A549 (cell line): Measurements from ENCODE around the gene SLC17A7. TPM values are rescaled to one million over a fixed set of nuclear protein-coding genes. Genes with fewer than 3 reads are reported as not detected.
"Not testable (repeated sequence)": the region's sequence is repeated elsewhere in the genome, so short reads cannot be mapped to it uniquely, and the experiment has no call there.

ENCODE experiments used
- ATAC-seq, 2 experiments: fragments of 200-7000 bp in 1 of 2; fragments of >200 bp in 1 of 2; cut with Nextera tagmentation in 1 of 2; cut with Tn5 transposase in 1 of 2; 3 replicates each; pipeline versions ENCODE4 v1.8.0 to v1.9.1; 2018 to 2020; ENCODE audit warnings: mild to moderate bottlenecking in 1 of 2, moderate library complexity in 1 of 2
- CTCF ChIA-PET: fragments of 300-600 bp; sonication (Branson Sonifier 250); formaldehyde crosslinking; extraction: SDS; loops from one replicate; lab custom pipeline; 2021; ENCODE audit warnings: antibody characterized with exemption, inconsistent platforms; lab: Yijun Ruan, JAX
- POLR2A ChIA-PET: fragments of 350-600 bp; formaldehyde crosslinking; extraction: SDS; loops from one replicate; lab custom pipeline; 2021; ENCODE audit warnings: antibody characterized with exemption, inconsistent platforms; lab: Yijun Ruan, JAX
- DNase-seq, 2 experiments: peaks; one replicate each; pipeline versions ENCODE4 v3.0.0 to v3.0.0-alpha.2; 2011 to 2016; ENCODE audit warnings: low read depth in 1 of 2, low spot score in 1 of 2
- FAIRE-seq: peaks from 2 replicates; lab custom pipeline; 2011; peaks lifted over from hg19 to GRCh38; lab: Jason Lieb, UNC
- H3K27ac ChIP-seq, 2 experiments: fragments of >200 bp; sonication (Bioruptor Twin); formaldehyde crosslinking; 3 replicates each; pipeline ENCODE4 v1.5.1; 2016 to 2017
- H3K4me1 ChIP-seq: fragments of >200 bp; sonication (Bioruptor Twin); formaldehyde crosslinking; 3 replicates; pipeline ENCODE4 v1.6.1; 2016
- H3K4me2 ChIP-seq: fragments of >200 bp; sonication (Bioruptor Twin); formaldehyde crosslinking; 3 replicates; pipeline ENCODE4 v1.6.1; 2016
- H3K4me3 ChIP-seq: fragments of >200 bp; sonication (Bioruptor Twin); formaldehyde crosslinking; 3 replicates; pipeline ENCODE4 v1.5.1; 2016
- H3K9me3 ChIP-seq: fragments of >200 bp; sonication (Bioruptor Twin); formaldehyde crosslinking; 3 replicates; pipeline ENCODE4 v1.6.1; 2016
- CHD2 ChIP-seq: fragments of 150-350 bp; IDR thresholded peaks from 2 replicates; pipeline ENCODE4 v1.6.1; 2014; ENCODE audit warnings: low read length; ENCODE audit not compliant: partially characterized antibody
- EHF ChIP-seq: fragments of 250-450 bp; sonication (Bioruptor Pico); IDR thresholded peaks from 2 replicates; pipeline ENCODE4 v1.5.0; 2020; ENCODE audit warnings: mild to moderate bottlenecking
- FOSL2 ChIP-seq, 2 experiments: fragments of 450-650 bp in 1 of 2; fragments of >200 bp in 1 of 2; sonication (Bioruptor Twin) in 1 of 2; formaldehyde crosslinking; IDR thresholded peaks; 2 replicates each; pipeline versions ENCODE4 v1.5.0 to v1.6.1; 2016 to 2020; ENCODE audit warnings: mild to moderate bottlenecking in 1 of 2, moderate library complexity in 1 of 2
- JUN ChIP-seq, 2 experiments: fragments of >200 bp; sonication (Bioruptor Twin); formaldehyde crosslinking; IDR thresholded peaks; 2 replicates in 1 of 2; 3 replicates in 1 of 2; pipeline ENCODE4 v1.6.1; 2016 to 2017
- MAZ ChIP-seq: fragments of 150-350 bp; IDR thresholded peaks from 2 replicates; pipeline ENCODE4 v1.6.1; 2014; ENCODE audit warnings: antibody characterized with exemption, low read depth, low read length, borderline replicate concordance
- MYC ChIP-seq: IDR thresholded peaks from 2 replicates; pipeline ENCODE4 v1.6.1; 2012; ENCODE audit warnings: mild to moderate bottlenecking, inconsistent platforms, low read length, improper control_type of control experiment, borderline replicate concordance
- RAD21 ChIP-seq, 2 experiments: fragments of >200 bp in 1 of 2; sonication (Bioruptor Twin) in 1 of 2; formaldehyde crosslinking in 1 of 2; IDR thresholded peaks in 1 of 2; conservative IDR thresholded peaks in 1 of 2; 2 replicates in 1 of 2; 3 replicates in 1 of 2; pipeline ENCODE4 v1.6.1; 2012 to 2018; ENCODE audit warnings: inconsistent platforms in 1 of 2
- RARB ChIP-seq: fragments of 250-450 bp; sonication (Bioruptor Pico); IDR thresholded peaks from 2 replicates; pipeline ENCODE4 v1.8.0; 2021; ENCODE audit warnings: mild to moderate bottlenecking, moderate library complexity
- RCOR1 ChIP-seq: fragments of 150-350 bp; IDR thresholded peaks from 2 replicates; pipeline ENCODE4 v1.6.1; 2014; ENCODE audit warnings: antibody characterized with exemption, low read length, low read depth
- SMC3 ChIP-seq: fragments of >200 bp; sonication (Bioruptor Twin); formaldehyde crosslinking; IDR thresholded peaks from 3 replicates; pipeline ENCODE4 v1.6.1; 2018; ENCODE audit warnings: inconsistent platforms
- ZFP36 ChIP-seq: fragments of 450-650 bp; IDR thresholded peaks from 2 replicates; pipeline ENCODE4 v1.6.1; 2014; ENCODE audit warnings: borderline replicate concordance; ENCODE audit not compliant: partially characterized antibody
- ZSCAN20 ChIP-seq: fragments of 250-450 bp; sonication (Bioruptor Pico); IDR thresholded peaks from 2 replicates; pipeline ENCODE4 v1.8.0; 2022; ENCODE audit warnings: mild to moderate bottlenecking, moderate library complexity
- WGBS: methylation state at CpG from one replicate; pipeline ENCODE4 v1.1.6; 2017; ENCODE audit errors: missing lambda C conversion rate; 5-methylcytosine and 5-hydroxymethylcytosine counted together
- polyA plus RNA-seq, 4 experiments: library from polyadenylated mRNA; depleted of rRNA in 3 of 4; stranded (reverse); fragments of >200 nt; fragmentation: RNase III in 1 of 4; extraction: RNeasy Plus Mini Kit Qiagen cat#74134 plus additional on column Dnase treatment in 1 of 4; gene quantifications; 2 replicates in 3 of 4; 3 replicates in 1 of 4; pipeline ENCODE4 v1.2.3, GENCODE V29; 2011 to 2017
- TF ChIP-seq, protein P1 (sequence below): IDR thresholded peaks from 2 replicates; pipeline ENCODE4 v1.6.1; 2012
- TF ChIP-seq, protein P2 (sequence below): fragments of 250-450 bp; sonication (Bioruptor Pico); IDR thresholded peaks from 2 replicates; pipeline ENCODE4 v1.5.0; 2021; ENCODE audit warnings: mild to moderate bottlenecking, moderate library complexity, borderline replicate concordance
- TF ChIP-seq, protein P3 (sequence below): IDR thresholded peaks from 2 replicates; pipeline ENCODE4 v1.6.1; 2012; ENCODE audit warnings: low read depth, borderline replicate concordance
- TF ChIP-seq, protein P4 (sequence below): fragments of 200-600 bp; sonication (generic); IDR thresholded peaks from 2 replicates; pipeline ENCODE4 v1.6.1; 2016; ENCODE audit warnings: antibody characterized with exemption, mild to moderate bottlenecking, moderate library complexity

Gene SLC17A7
- polyA plus RNA-seq, 2 of the 4 experiments (the other 2 are of a cell fraction) = 0.39 to 0.48 TPM

DNA sequence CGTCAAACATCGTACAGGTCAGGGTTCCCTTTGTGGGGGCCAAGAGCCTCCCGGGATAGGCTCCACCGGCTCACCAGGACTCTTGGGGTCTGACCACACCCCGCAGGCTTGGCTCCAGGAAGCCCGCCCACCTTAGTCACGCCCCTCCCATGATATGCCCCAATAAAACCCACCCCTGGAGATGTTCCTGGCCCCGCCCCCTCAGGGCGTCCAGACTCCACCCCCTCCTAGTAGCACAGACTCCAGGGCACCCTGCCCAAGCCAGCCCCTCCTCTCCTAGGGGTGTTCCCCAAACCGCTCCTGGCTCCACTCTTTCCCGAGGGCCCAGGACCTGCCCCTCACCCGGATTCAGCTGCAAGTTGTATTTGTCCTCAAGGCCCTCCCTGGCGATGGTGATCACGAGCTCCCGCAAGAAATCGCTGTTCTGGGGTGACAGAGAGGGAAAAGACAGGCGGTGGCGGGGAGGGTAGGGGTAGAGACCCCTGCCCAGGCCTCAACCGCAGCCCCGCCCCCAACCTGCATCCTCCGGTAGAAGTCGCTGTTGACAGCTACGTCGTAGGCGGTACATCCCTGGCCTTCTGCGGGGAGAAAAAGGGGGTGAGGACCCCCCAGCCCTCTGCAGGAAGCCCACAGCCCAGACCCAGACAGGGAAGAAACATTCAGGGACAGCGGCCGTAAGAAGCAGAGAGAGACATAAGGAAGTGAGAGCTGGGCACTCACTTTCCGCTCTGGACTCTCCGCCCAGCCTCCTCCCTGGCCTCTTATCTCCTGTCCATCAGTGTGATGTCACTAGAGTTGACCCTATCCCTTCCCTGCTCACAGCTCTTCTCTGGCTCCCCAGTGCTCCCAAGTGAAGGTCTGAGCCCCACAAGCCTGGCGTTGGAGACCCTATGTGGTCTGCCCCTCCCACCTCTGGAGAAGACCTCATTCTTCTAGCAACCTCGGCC lies 6.4 kb upstream of the SLC17A7 start:
- POLR2A ChIA-PET = no interaction called here
- FAIRE-seq (no peak), DNase-seq (peak in 1 of 2 experiments; percentile 68), ATAC-seq (no peak)
- Histone ChIP-seq H3K27ac (no peak overlapping the region), H3K4me3 (no peak overlapping the region), H3K4me1 (peaks cover 10% of the 10 kb centered on the region), H3K9me3 (no peaks in the 10 kb centered on the region), H3K4me2 (no peak overlapping the region)
- WGBS = 86% methylated on average over 30 of the region's 32 CpGs
- no peak for TF ChIP-seq ZSCAN20 (CRISPR knock-in tag)
- no peak for TF ChIP-seq CHD2
- TF ChIP-seq, protein P1, sequence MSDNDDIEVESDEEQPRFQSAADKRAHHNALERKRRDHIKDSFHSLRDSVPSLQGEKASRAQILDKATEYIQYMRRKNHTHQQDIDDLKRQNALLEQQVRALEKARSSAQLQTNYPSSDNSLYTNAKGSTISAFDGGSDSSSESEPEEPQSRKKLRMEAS = no peak
- TF ChIP-seq, protein P2, sequence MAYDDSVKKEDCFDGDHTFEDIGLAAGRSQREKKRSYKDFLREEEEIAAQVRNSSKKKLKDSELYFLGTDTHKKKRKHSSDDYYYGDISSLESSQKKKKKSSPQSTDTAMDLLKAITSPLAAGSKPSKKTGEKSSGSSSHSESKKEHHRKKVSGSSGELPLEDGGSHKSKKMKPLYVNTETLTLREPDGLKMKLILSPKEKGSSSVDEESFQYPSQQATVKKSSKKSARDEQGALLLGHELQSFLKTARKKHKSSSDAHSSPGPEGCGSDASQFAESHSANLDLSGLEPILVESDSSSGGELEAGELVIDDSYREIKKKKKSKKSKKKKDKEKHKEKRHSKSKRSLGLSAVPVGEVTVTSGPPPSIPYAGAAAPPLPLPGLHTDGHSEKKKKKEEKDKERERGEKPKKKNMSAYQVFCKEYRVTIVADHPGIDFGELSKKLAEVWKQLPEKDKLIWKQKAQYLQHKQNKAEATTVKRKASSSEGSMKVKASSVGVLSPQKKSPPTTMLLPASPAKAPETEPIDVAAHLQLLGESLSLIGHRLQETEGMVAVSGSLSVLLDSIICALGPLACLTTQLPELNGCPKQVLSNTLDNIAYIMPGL (CRISPR knock-in tag) = no peak
- TF ChIP-seq RCOR1 = no peak
- CTCF ChIA-PET = interaction anchor here (1.1 to 19.0 kb wide), 7 partner anchors 26 to 222 kb away, joined by 3 to 244 read pairs (median 10); partner anchors contain the start of genes FLT3LG and KASH5

DNA sequence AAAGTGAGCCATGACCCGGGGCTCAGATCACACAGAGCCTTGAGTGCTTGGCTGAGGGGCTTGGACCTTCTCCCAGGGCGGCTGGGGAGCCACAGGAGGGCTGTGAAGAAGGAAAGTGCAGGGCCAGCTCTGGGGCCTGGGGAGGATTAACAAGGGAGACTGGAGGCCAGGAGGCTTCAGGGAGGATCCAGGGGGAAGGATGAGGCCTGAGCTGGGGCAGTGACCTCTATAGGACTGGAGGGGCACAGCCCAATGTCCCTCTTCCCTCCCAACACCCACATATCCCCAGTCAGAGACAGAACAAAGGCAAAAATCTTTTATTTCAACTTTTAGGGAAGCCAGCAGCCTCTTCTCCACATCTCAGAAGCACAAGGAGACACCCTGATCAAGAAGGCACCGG lies 4.7 kb upstream of the SLC17A7 start:
- 87% methylated on average over 3 of the region's 3 CpGs for WGBS

DNA sequence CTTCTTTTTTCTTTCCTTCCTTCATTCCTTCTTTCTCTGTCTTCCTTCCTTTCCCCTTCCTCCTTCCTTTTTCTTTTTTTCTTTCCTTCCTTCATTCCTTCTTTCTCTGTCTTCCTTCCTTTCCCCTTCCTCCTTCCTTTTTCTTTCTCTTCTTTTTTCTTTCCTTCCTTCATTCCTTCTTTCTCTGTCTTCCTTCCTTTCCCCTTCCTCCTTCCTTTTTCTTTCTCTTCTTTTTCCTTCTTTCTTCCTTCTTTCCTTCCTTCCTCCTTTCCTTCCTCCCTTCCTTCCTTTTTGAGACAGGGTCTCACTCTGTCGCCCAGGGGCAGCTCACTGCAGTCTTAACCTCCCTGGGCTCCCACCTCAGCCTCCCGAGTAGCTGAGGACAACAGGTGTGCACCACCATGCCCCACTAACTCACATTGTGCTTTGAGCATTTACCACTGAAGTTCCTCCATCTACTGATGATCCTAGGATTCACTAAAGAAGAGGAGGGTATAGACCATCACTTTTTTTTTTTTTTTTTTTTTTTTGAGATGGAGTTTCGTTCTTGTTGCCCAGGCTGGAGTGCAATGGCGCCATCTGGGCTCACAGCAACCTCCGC lies 2.9 kb upstream of the SLC17A7 start:
- Histone ChIP-seq H3K4me1 (peaks cover 19% of the 10 kb centered on the region), H3K4me2 (peak overlapping the region; percentile 99)
- ChIA-PET CTCF (interaction anchor here (0.6 to 19.0 kb wide), 18 partner anchors 8 to 330 kb away, joined by 3 to 244 read pairs (median 4); partner anchors contain the start of genes KASH5, NOSIP and PRRG2), POLR2A (interaction anchor here (0.7 kb wide), 2 partner anchors 53 to 61 kb away, joined by 3 to 4 read pairs; no protein-coding TSS in a partner anchor)
- not testable (repeated sequence) for FAIRE-seq, ATAC-seq, H3K4me3 ChIP-seq, H3K9me3 ChIP-seq, H3K27ac ChIP-seq, DNase-seq
- WGBS = 73% methylated on average over 5 of the region's 5 CpGs

More for the DNA sequence above, 4.7 kb upstream of the SLC17A7 start:
- TF ChIP-seq JUN (IDR thresholded peaks at IDR 0.05) = 0 out of 5 replicates have a peak, but pooled peaks of 1 of the 2 experiments have one; percentile 14
- TF ChIP-seq EHF (CRISPR knock-in tag) = no peak
- H3K9me3 ChIP-seq = no peaks in the 10 kb centered on the region
- no peak overlapping the region for H3K4me3 ChIP-seq
- DNase-seq = peak in 1 of 2 experiments; percentile 57
- ATAC-seq = no peak
- FAIRE-seq = no peak
- ChIA-PET CTCF (interaction anchor here (0.6 to 19.0 kb wide), 11 partner anchors 10 to 220 kb away, joined by 3 to 244 read pairs (median 5); partner anchors contain the start of genes FLT3LG, KASH5, NOSIP and PRRG2), POLR2A (no interaction called here)
- H3K4me2 ChIP-seq = no peak overlapping the region
- peaks cover 18% of the 10 kb centered on the region for H3K4me1 ChIP-seq
- H3K27ac ChIP-seq = no peak overlapping the region

DNA sequence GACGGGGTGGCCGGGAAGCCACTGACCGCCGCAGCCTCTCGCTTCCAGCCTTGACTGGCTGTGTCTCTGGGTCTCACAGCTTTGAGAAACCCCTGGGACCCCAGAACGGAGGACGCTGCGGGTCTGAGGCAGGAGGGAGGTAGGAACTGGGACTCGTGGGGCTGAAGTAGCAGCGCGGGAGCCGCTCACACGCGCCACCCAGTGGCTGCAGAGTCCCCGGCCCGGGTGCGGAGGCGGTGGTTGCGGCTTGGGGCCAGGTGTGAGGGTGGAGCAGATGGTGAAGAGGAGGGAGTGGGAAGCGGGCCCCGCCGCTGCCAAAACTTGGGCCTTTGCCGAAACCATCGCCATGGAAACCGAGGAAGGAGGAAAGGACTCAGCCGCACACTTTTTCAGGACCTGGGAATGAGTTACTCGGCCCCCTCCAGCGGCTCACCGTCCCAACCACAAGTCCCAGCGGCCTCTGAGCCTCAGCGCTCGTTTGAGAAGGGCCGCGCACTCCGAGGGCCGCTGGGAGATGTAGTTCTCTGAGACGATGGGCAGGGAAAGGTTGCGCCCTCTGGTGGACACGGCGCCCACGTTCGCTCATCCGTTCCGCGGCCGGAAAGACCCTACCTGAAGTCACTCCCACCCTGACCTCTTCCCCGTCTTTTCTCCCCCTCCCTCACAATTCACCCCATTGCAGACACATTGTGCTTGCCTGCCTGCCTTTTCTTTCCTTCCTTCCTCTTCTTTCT lies 2.2 kb upstream of the SLC17A7 start:
- Histone ChIP-seq H3K27ac (peak overlapping the region; percentile 85 to 89), H3K4me2 (peak overlapping the region; percentile 99), H3K4me3 (peak overlapping the region; percentile 79), H3K4me1 (peaks cover 19% of the 10 kb centered on the region), H3K9me3 (no peaks in the 10 kb centered on the region)
- ATAC-seq = peak; percentile 72 to 85
- WGBS = 1% methylated on average over 44 of the region's 47 CpGs
- DNase-seq = peak; percentile 94 to 97
- CTCF ChIA-PET = interaction anchor here (0.6 to 19.0 kb wide), 34 partner anchors 8 to 680 kb away, joined by 3 to 244 read pairs (median 4); partner anchors contain the start of genes ALDH16A1, GFY, KASH5 and PIH1D1
- POLR2A ChIA-PET = interaction anchor here (0.7 to 1.3 kb wide), 4 partner anchors 8 to 81 kb away, joined by 3 to 7 read pairs (median 4); partner anchors contain the start of genes ALDH16A1, PIH1D1 and TEAD2
- FAIRE-seq = peak; percentile 77
- TF ChIP-seq MYC (no peak; the same call in none of the 2 replicates), MAZ (0 out of 2 replicates have a peak, but pooled peaks have one; percentile 70), FOSL2 (IDR thresholded peaks at IDR 0.05) (no peak), FOSL2 (CRISPR knock-in tag; IDR thresholded peaks at IDR 0.05) (no peak), ZFP36 (no peak), RAD21 (conservative IDR thresholded peaks at IDR 0.05 in 1 of 2, IDR thresholded peaks at IDR 0.05 in 1 of 2) (peak; percentile 64 to 82), SMC3 (peak; percentile 94), RARB (CRISPR knock-in tag) (no peak)
- TF ChIP-seq, protein P3, sequence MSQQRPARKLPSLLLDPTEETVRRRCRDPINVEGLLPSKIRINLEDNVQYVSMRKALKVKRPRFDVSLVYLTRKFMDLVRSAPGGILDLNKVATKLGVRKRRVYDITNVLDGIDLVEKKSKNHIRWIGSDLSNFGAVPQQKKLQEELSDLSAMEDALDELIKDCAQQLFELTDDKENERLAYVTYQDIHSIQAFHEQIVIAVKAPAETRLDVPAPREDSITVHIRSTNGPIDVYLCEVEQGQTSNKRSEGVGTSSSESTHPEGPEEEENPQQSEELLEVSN = 0 out of 2 replicates have a peak, but pooled peaks have one; percentile 53
- TF ChIP-seq, protein P4, sequence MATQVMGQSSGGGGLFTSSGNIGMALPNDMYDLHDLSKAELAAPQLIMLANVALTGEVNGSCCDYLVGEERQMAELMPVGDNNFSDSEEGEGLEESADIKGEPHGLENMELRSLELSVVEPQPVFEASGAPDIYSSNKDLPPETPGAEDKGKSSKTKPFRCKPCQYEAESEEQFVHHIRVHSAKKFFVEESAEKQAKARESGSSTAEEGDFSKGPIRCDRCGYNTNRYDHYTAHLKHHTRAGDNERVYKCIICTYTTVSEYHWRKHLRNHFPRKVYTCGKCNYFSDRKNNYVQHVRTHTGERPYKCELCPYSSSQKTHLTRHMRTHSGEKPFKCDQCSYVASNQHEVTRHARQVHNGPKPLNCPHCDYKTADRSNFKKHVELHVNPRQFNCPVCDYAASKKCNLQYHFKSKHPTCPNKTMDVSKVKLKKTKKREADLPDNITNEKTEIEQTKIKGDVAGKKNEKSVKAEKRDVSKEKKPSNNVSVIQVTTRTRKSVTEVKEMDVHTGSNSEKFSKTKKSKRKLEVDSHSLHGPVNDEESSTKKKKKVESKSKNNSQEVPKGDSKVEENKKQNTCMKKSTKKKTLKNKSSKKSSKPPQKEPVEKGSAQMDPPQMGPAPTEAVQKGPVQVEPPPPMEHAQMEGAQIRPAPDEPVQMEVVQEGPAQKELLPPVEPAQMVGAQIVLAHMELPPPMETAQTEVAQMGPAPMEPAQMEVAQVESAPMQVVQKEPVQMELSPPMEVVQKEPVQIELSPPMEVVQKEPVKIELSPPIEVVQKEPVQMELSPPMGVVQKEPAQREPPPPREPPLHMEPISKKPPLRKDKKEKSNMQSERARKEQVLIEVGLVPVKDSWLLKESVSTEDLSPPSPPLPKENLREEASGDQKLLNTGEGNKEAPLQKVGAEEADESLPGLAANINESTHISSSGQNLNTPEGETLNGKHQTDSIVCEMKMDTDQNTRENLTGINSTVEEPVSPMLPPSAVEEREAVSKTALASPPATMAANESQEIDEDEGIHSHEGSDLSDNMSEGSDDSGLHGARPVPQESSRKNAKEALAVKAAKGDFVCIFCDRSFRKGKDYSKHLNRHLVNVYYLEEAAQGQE = no peak
